Skeletal muscle satellite cell (primary cell): ENCODE data around the gene RPLP1.
"Not testable (repeated sequence)": the region's sequence is repeated elsewhere in the genome, so short reads cannot be mapped to it uniquely, and the experiment has no call there.

Experiments
- H3K27me3 ChIP-seq: 2 replicates; pipeline ENCODE4 v1.7.0; 2013; ENCODE audit warnings: low read length; ENCODE audit not compliant: control insufficient read depth, insufficient read depth
- H3K36me3 ChIP-seq: 2 replicates; pipeline ENCODE4 v1.7.0; 2013; ENCODE audit warnings: mild to moderate bottlenecking, control low read depth, low read length; ENCODE audit not compliant: insufficient read depth
- H3K4me1 ChIP-seq: 2 replicates; pipeline ENCODE4 v1.7.0; 2013; ENCODE audit warnings: low read length; ENCODE audit not compliant: control insufficient read depth, insufficient read depth
- H3K4me2 ChIP-seq: 2 replicates; pipeline ENCODE4 v1.7.0; 2013; ENCODE audit warnings: mild to moderate bottlenecking, low read length
- H3K4me3 ChIP-seq: 2 replicates; pipeline ENCODE4 v1.7.0; 2013; ENCODE audit warnings: low read length
- H3K9ac ChIP-seq: 2 replicates; pipeline ENCODE4 v1.7.0; 2013; ENCODE audit warnings: mild to moderate bottlenecking, low read depth, low read length, moderate library complexity
- H3K9me3 ChIP-seq: replicated peaks from 2 replicates; pipeline ENCODE4 v1.7.0; 2013; ENCODE audit warnings: mild to moderate bottlenecking, control low read depth, low read length

The RPLP1 gene

DNA sequence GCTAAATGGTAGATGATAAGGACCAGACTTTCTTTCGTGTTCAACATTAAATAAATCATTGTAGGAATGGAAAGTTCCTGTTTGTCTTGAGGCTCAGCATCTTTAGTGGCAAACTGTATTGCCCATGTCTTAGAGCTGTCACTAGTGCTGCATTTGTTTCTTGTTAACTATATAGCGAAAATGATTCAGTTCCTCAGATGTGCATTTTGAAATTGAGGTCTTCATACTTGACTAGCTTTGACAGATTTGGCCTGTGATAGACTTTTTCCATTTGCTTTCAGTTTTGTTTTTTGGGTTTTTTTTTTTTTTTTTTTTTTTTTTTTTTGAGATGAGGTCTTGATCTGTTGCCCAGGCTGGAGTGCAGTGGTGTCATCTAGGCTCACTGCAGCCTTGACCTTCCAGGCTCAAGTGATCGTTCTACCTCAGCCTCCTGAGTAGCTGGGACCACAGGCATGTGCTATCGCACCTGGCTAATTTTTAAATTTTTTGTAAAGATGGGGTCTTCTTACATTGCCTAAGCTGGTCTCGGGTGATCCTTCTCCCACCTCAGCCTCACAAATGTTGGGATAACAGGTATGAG is 9.5 kb upstream of the RPLP1 start:
- H3K36me3 ChIP-seq: peaks cover 73% of the 10 kb centered on the region
- H3K9me3 ChIP-seq: no peaks in the 10 kb centered on the region

DNA sequence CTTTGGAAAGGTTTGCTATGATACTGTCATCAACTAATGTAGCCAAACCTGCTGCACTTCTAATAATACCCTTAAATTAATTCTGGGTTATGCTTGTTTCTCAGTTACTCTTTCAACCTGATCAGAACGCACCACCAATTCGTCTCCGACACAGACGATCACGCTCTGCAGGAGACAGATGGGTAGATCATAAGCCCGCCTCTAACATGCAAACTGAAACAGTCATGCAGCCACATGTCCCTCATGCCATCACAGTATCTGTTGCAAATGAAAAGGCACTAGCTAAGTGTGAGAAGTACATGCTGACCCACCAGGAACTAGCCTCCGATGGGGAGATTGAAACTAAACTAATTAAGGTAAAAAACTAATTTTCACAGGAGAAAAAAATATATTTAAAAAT is 7.9 kb upstream of the RPLP1 start:
- H3K4me3 ChIP-seq: no peak overlapping the region
- no peaks in the 10 kb centered on the region for H3K27me3 ChIP-seq
- no peaks in the 10 kb centered on the region for H3K4me1 ChIP-seq
- no peaks in the 10 kb centered on the region for H3K9me3 ChIP-seq
- no peak overlapping the region for H3K4me2 ChIP-seq
- no peak overlapping the region for H3K9ac ChIP-seq
- peaks cover 61% of the 10 kb centered on the region for H3K36me3 ChIP-seq

More for the DNA sequence above, 9.5 kb upstream of the RPLP1 start:
- Histone ChIP-seq H3K4me3 (no peak overlapping the region), H3K9ac (no peak overlapping the region), H3K4me2 (no peak overlapping the region), H3K4me1 (no peaks in the 10 kb centered on the region), H3K27me3 (no peaks in the 10 kb centered on the region)

DNA sequence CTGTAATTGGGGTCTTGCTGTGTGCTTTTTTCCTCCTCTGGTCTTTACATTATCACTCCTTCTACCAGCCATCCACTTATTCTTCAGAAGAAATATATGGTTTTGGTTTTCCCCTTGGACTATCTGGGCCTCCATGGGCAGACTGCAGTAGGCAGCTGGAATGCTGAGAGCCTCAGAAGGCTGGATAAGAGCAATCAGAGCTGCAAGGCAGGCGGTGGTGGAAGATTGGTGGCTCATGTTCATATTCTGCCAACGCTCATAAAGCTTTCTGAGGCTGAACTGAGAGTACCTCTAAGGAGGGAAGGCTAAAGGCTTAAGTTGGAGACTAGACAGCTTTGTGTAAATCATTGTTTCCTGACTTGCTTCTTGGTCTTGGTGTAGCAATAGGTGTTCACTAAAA is 5.7 kb upstream of the RPLP1 start:
- Histone ChIP-seq H3K4me3 (no peak overlapping the region), H3K9ac (no peak overlapping the region), H3K4me1 (peaks cover 3% of the 10 kb centered on the region), H3K27me3 (no peaks in the 10 kb centered on the region), H3K9me3 (no peaks in the 10 kb centered on the region), H3K36me3 (peaks cover 45% of the 10 kb centered on the region), H3K4me2 (no peak overlapping the region)

DNA sequence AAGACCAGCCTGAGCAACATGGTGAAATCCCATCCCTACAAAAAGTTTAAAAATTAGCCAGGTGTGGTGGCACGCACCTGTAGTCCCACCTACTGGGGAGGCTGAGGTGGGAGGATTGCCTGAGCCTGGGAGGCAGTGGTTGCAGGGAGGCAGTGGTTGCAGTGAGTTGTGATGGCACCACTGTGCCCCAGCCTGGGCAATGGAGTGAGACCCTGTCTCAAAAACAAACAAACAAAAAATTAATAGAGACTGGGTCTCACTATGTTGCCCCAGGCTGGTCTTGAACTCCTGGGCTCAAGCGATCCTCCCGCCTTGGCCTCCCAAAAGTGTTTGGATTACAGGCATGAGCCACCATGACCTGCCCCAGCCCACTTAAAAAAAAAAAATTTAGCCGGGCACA is 2.4 kb upstream of the RPLP1 start:
- H3K36me3 ChIP-seq: peaks cover 46% of the 10 kb centered on the region
- H3K9me3 ChIP-seq, H3K9ac ChIP-seq, H3K27me3 ChIP-seq, H3K4me3 ChIP-seq, H3K4me2 ChIP-seq: not testable (repeated sequence)
- H3K4me1 ChIP-seq: peaks cover 20% of the 10 kb centered on the region

DNA sequence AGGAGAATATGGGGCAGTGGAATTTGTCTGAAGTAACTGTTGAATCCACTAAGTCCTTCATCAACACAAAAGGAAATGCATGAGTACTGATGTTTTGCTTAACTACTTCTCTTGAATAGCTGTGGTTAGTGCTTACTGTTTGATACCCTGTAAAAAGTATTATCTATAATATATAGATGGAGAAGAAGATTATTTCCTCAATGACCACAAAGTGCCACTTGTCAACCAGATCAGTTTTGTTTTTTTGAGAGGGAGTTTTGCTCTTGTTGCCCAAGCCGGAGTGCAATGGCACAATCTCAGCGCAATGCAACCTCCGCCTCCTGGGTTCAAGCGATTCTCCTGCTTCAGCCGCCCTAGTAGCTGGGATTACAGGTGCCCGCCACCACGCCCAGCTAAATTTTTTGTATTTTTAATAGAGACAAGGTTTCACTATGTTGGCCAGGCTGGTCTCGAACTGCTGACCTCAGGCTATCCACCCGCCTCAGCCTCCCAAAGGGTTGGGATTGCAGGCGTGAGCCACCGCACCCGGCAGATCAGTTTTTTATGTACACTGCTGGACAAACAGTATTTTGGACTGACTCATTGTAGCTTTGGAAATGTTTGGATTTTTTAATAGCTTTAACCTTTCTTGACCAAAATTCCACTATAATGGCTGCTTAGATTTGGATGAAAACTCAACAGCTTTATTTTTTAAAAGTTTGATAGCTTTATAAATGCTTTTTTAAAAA is 1.5 kb upstream of the RPLP1 start:
- Histone ChIP-seq H3K4me1 (peaks cover 25% of the 10 kb centered on the region), H3K36me3 (peaks cover 46% of the 10 kb centered on the region), H3K9ac (no peak overlapping the region), H3K4me3 (no peak overlapping the region), H3K27me3 (no peaks in the 10 kb centered on the region), H3K9me3 (no peaks in the 10 kb centered on the region), H3K4me2 (no peak overlapping the region)

DNA sequence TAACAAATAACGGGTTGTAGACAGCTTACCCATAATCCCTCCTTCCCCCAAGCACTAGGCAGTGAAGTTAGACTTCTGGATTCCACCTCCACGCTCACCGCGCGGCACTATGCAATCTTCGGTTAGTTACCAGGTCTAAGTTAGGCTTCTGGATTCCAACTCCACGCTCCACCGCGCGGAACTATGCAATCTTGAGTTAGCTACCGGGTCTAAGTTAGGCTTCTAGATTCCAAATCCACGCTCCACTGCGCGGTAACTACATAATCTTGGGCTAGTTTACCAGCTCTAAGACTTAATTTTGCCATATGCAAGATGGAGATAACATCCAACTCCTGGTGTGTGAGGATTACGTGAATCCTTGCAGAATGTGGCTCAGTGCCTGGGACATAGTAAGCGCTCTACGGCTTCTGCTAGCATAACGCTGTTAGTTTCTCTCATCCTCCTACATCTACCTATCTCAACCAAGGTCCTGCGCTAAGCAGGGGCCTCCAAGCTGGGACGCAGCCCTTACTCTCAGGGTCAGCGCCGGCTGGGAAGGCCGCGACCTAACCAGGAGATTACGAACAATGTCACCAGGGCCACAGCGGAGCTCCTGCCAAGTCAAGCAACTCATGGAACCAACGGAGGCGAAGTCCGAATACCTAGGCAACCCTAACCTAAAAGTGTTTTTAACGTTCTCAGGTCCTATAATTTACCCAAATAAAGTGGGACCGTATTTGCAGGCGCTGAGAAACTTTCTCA is 497 bp upstream of the RPLP1 start:
- Histone ChIP-seq H3K9me3 (no peaks in the 10 kb centered on the region), H3K4me3 (peak overlapping the region; percentile 89), H3K4me2 (peak overlapping the region; percentile 88), H3K4me1 (peaks cover 25% of the 10 kb centered on the region), H3K27me3 (no peaks in the 10 kb centered on the region), H3K9ac (peak overlapping the region; percentile 97), H3K36me3 (peaks cover 46% of the 10 kb centered on the region)

DNA sequence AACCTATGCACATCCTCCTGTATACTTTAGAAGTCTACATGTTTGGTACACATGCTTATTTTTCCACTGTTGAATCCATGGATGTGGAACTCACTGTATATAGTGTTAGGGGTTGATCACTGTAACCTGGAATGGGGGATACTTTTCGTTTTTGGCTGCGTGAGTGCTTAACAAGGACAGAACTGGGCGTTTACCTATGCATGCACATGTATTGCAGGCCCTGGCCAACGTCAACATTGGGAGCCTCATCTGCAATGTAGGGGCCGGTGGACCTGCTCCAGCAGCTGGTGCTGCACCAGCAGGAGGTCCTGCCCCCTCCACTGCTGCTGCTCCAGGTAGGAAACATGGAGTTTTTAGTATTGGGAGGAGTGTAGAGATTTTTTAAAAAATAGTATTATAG is 2.3 kb downstream of the RPLP1 start:
- peak overlapping the region; percentile 89 for H3K4me3 ChIP-seq
- H3K4me2 ChIP-seq: peak overlapping the region; percentile 91
- H3K27me3 ChIP-seq: no peaks in the 10 kb centered on the region
- H3K9ac ChIP-seq: no peak overlapping the region
- H3K36me3 ChIP-seq: peaks cover 43% of the 10 kb centered on the region
- H3K9me3 ChIP-seq: no peaks in the 10 kb centered on the region
- H3K4me1 ChIP-seq: peaks cover 25% of the 10 kb centered on the region

DNA sequence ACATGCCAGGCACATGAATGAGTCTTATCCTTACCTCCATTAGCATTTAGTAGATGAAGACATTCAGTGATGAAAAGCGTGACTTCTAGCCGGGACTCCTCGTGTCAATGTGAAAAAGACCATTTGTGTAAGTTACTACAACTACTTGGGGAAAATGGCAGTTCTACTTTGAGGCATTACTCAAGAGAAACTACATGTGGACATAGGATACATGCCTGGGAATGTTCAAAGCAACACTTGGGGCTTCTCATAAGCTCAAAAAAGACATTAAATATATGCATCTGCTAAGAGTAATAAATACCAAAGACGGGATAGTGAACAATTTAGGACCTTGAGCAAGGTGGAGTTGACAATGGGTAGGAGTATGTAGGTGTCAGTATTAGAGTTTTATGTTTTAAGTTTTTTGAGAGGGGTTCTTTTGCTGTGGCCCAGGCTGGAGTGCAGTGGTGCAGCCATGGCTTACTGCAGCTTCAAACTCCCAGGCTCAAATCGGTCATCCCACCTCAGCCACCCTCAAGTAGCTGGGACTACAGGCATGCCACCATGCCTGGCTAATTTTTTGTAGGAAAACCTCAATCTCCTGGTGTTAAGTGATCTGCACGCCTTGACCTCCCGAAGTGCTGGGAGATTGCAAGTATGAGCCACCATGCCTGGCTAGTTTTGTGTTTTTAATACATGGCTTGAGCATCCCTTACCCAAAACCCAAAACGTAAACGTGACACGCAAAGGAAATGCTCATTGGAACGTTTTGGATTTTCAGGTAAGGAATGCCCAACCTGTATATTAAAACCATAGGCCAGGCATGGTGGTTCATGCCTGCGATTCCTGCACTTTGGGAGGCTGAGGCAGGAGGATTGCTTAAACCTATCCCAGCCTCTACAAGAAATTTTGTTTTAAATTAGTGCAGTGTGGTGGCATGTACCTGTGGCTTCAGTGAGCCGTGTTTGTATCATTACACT is 3.9 kb downstream of the RPLP1 start:
- Histone ChIP-seq H3K9me3 (no peaks in the 10 kb centered on the region), H3K27me3 (no peaks in the 10 kb centered on the region), H3K9ac (no peak overlapping the region), H3K36me3 (peaks cover 43% of the 10 kb centered on the region), H3K4me3 (no peak overlapping the region), H3K4me2 (no peak overlapping the region), H3K4me1 (peaks cover 25% of the 10 kb centered on the region)

DNA sequence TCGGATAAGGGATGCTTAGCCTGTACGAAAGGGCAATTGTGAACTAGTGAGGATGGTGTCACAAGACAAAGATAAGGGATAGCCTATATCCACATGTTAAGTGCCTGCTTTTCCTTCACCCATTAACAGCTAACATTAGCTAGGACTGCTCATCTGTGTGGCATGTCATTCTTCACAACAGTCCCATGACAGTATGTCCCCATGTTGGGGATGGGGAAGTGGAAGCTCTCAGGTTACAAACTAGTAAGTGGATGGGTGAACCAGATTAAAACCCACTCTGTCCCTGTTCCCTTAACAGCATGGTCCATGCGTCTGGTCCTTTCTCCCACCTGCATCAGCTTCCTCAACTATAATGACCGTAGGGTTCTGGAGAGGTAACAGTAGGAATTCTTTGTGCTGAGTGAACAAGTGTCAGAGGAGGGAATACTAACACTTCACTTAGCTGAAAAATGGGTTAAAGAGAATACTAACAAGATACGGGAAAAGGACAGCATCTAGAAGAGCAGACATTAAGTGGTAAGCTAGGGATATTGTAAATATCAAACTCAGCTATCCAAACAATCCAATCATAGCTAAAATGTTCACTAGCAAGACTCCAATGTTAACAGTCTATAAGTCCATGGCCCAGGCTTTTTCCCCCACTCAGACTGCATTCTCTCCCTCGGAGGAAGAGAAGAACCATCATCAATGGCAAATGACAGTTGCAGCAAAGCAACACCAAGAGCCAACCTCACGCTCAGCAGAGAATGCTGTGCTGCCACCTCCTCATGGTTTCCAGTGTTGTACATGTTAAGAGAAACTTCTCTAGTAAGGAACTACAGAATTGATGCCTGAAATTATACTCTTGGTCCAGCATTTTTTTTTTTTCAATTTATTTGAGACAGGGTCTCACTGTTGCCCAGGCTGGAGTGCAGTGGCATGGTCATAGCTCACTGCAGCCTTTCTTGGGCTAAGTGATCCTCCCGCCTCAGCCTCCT is 5.0 kb downstream of the RPLP1 start:
- Histone ChIP-seq H3K4me1 (peaks cover 22% of the 10 kb centered on the region), H3K9ac (no peak overlapping the region), H3K4me2 (no peak overlapping the region), H3K9me3 (no peaks in the 10 kb centered on the region), H3K36me3 (peaks cover 43% of the 10 kb centered on the region), H3K4me3 (no peak overlapping the region), H3K27me3 (no peaks in the 10 kb centered on the region)

DNA sequence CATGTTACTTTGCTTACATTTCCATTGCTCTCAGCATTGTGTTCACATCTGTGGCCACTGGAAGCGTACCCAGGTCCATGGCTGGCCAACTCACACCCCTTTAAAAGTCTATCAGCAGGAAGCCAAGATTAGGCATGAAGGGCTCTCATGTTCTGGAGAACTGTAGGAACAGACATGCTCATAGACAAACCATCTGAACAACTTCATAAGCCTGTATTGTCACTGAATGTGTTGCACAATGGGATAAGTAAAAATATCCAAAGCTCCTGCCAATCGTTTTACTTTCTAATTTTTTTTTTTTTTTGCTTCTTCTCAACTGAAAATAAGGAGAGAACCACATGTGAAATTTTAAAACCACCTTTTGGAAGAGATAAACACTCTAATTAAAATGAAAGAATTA is 6.4 kb downstream of the RPLP1 start:
- Histone ChIP-seq H3K4me3 (no peak overlapping the region), H3K9me3 (no peaks in the 10 kb centered on the region), H3K4me1 (peaks cover 28% of the 10 kb centered on the region), H3K27me3 (no peaks in the 10 kb centered on the region), H3K9ac (no peak overlapping the region), H3K4me2 (no peak overlapping the region), H3K36me3 (peaks cover 34% of the 10 kb centered on the region)
